ENCODE data around the gene PPP1R3G.

GRCh38 chr6:5058254-5058653 lies 26.9 kb upstream of the PPP1R3G start:
- TF ChIP-seq CTCF (IDR thresholded peaks at IDR 0.05; ENCODE audit: insufficient read depth, low read depth, low read length) (no peak), EZH2 (IDR thresholded peaks at IDR 0.05; ENCODE audit: insufficient read depth, low read length) (no peak)

Measured in astrocyte (in vitro differentiated cells and primary cell).